NOMO-1 treated with dmso at 0.1 percent for 144 hours (cell line): ENCODE measurements around the gene TNS3.

Source experiments
- DNase-seq: peaks from one replicate; lab custom pipeline; 2025; ENCODE audit not compliant: unreplicated experiment; lab: John Stamatoyannopoulos, UW

Gene TNS3

GRCh38 chr7:47295606-47296005 is 286.3 kb downstream of the TNS3 start:
- no peak for DNase-seq

GRCh38 chr7:47294556-47295222 is 287.2 kb downstream of the TNS3 start:
- no peak for DNase-seq

GRCh38 chr7:47293884-47294555 is 287.9 kb downstream of the TNS3 start:
- no peak for DNase-seq

- no peak for DNase-seq
These were observed 289.0 kb downstream of the TNS3 start for GRCh38 chr7:47292832-47293309.

- DNase-seq: peak; percentile 89
These were observed 290.3 kb downstream of the TNS3 start for GRCh38 chr7:47291461-47292081.

GRCh38 chr7:47290867-47291266 is 291.0 kb downstream of the TNS3 start:
- no peak for DNase-seq

- no peak for DNase-seq
These were observed 291.4 kb downstream of the TNS3 start for GRCh38 chr7:47290466-47290865.

- no peak for DNase-seq
These were observed 293.9 kb downstream of the TNS3 start for GRCh38 chr7:47288060-47288459.

- DNase-seq: no peak
These were observed 295.9 kb downstream of the TNS3 start for GRCh38 chr7:47285860-47286491.

- no peak for DNase-seq
These were observed 296.9 kb downstream of the TNS3 start for GRCh38 chr7:47284691-47285635.

GRCh38 chr7:47283497-47284131 is 298.3 kb downstream of the TNS3 start:
- DNase-seq: no peak

- DNase-seq: no peak
These were observed 299.0 kb downstream of the TNS3 start for GRCh38 chr7:47282790-47283496.

GRCh38 chr7:47281966-47282643 is 299.8 kb downstream of the TNS3 start:
- no peak for DNase-seq

GRCh38 chr7:47281161-47281560 is 300.8 kb downstream of the TNS3 start:
- no peak for DNase-seq

- no peak for DNase-seq
These were observed 301.8 kb downstream of the TNS3 start for GRCh38 chr7:47280114-47280513.

- DNase-seq: no peak
These were observed 303.9 kb downstream of the TNS3 start for GRCh38 chr7:47278043-47278442.

GRCh38 chr7:47277321-47277781 is 304.6 kb downstream of the TNS3 start:
- no peak for DNase-seq

GRCh38 chr7:47273974-47274766 is 307.7 kb downstream of the TNS3 start:
- DNase-seq: no peak
